Loucy (cell line): ENCODE results near the gene ARHGAP6.

Experiments
- H2AFZ ChIP-seq: fragments of 200-600 bp; sonication (generic); 2 replicates; pipeline ENCODE4 v1.6.0; 2016; ENCODE audit warnings: antibody characterized with exemption, mild to moderate bottlenecking, low read length, moderate library complexity
- H3F3A ChIP-seq: fragments of 200-600 bp; 2 replicates; pipeline ENCODE4 v1.6.0; 2016; ENCODE audit warnings: antibody characterized with exemption, low read depth, mild to moderate bottlenecking
- H3K27me3 ChIP-seq: fragments of 200-600 bp; sonication (generic); 2 replicates; pipeline ENCODE4 v1.6.1; 2014; ENCODE audit warnings: low read length, mild to moderate bottlenecking; ENCODE audit not compliant: insufficient read depth, poor library complexity, severe bottlenecking
- H3K36me3 ChIP-seq: fragments of 200-600 bp; sonication (generic); 2 replicates; pipeline ENCODE4 v1.6.1; 2016; ENCODE audit warnings: low read length; ENCODE audit not compliant: insufficient read depth
- H3K4me1 ChIP-seq: fragments of 200-600 bp; sonication (generic); 2 replicates; pipeline ENCODE4 v1.5.1; 2014; ENCODE audit warnings: low read length, mild to moderate bottlenecking; ENCODE audit not compliant: insufficient read depth, poor library complexity, severe bottlenecking
- H3K4me2 ChIP-seq: fragments of 200-600 bp; sonication (generic); 2 replicates; pipeline ENCODE4 v1.6.0; 2014; ENCODE audit warnings: antibody characterized with exemption, low read length, low read depth, mild to moderate bottlenecking; ENCODE audit not compliant: poor library complexity, severe bottlenecking
- H3K4me3 ChIP-seq: fragments of 200-600 bp; sonication (generic); 2 replicates; pipeline ENCODE4 v1.5.1; 2014; ENCODE audit warnings: low read length, mild to moderate bottlenecking, mixed read lengths; ENCODE audit not compliant: poor library complexity, severe bottlenecking
- H3K79me2 ChIP-seq: fragments of 200-600 bp; sonication (generic); 2 replicates; pipeline ENCODE4 v1.6.1; 2014; ENCODE audit warnings: low read length; ENCODE audit not compliant: insufficient read depth
- H3K9ac ChIP-seq: fragments of 200-600 bp; sonication (generic); 2 replicates; pipeline ENCODE4 v1.6.0; 2014; ENCODE audit warnings: mild to moderate bottlenecking, low read depth, low read length, moderate library complexity; ENCODE audit not compliant: poor library complexity, severe bottlenecking
- H3K9me2 ChIP-seq: fragments of 200-600 bp; sonication (generic); replicated peaks from 2 replicates; pipeline ENCODE4 v1.6.1; 2016; ENCODE audit warnings: low read depth, low read length, mixed read lengths
- H3K9me3 ChIP-seq: fragments of 200-600 bp; sonication (generic); 2 replicates; pipeline ENCODE4 v1.6.1; 2014; ENCODE audit warnings: mild to moderate bottlenecking, antibody characterized with exemption, low read length, low read depth; ENCODE audit not compliant: insufficient read depth
- H4K20me1 ChIP-seq: fragments of 200-600 bp; sonication (generic); 2 replicates; pipeline ENCODE4 v1.6.0; 2014; ENCODE audit warnings: antibody characterized with exemption, low read length, mild to moderate bottlenecking; ENCODE audit not compliant: insufficient read depth, poor library complexity, severe bottlenecking
- EZH2phosphoT487 ChIP-seq: fragments of 200-600 bp; IDR thresholded peaks from 2 replicates; pipeline ENCODE4 v1.6.1; 2018; ENCODE audit warnings: antibody characterized with exemption, mild to moderate bottlenecking, moderate library complexity, borderline replicate concordance
- TF ChIP-seq, protein P1 (sequence below): fragments of 200-600 bp; sonication (generic); conservative IDR thresholded peaks from 2 replicates; pipeline ENCODE4 v1.5.1; 2014; ENCODE audit warnings: mild to moderate bottlenecking, antibody characterized with exemption, low read length

Gene ARHGAP6

DNA sequence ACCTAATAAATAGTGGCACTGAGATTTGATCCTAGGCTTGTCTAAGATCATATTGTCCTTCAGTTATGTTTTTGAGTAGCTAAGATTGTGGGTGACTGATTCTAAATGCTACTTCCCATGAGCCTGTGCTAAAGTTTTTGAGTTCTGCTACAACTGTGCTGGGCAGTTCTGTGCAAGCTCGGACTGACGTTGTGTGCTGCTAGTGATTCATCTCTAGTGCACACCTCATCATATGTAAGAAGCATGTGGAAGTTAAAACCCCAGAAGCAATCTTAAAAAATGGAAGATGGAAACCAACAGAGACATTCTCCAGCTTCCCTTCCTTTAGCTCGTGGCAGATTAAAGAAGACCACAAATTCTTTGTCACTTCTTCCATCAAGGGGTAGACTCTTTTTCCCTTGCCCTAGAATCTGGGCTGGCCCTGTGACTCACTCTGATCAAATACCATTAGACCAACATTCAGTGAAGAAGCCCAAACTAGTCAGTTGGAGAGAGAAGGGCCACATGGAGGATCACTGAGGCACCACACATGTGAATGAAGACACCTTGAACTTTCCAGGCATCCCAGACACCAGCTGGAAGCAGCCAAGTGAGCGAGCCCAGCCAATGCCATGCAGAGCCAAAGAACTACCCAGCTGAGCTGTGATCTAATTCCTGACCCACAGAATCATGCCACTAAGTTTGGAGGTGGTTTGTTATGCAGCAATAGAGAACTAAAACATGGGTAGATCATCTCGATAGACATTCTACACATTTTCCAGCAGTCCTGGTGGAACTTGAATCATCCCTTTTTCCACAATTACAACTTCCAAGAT is 16.8 kb downstream of the ARHGAP6 start:
- no peak overlapping the region for H2AFZ ChIP-seq
- no peaks in the 10 kb centered on the region for H3K36me3 ChIP-seq
- no peaks in the 10 kb centered on the region for H3K4me1 ChIP-seq
- no peak overlapping the region for H3K9ac ChIP-seq
- H3K4me2 ChIP-seq = no peak overlapping the region
- no peaks in the 10 kb centered on the region for H3K79me2 ChIP-seq
- H3F3A ChIP-seq = no peaks in the 10 kb centered on the region
- TF ChIP-seq, protein P1, sequence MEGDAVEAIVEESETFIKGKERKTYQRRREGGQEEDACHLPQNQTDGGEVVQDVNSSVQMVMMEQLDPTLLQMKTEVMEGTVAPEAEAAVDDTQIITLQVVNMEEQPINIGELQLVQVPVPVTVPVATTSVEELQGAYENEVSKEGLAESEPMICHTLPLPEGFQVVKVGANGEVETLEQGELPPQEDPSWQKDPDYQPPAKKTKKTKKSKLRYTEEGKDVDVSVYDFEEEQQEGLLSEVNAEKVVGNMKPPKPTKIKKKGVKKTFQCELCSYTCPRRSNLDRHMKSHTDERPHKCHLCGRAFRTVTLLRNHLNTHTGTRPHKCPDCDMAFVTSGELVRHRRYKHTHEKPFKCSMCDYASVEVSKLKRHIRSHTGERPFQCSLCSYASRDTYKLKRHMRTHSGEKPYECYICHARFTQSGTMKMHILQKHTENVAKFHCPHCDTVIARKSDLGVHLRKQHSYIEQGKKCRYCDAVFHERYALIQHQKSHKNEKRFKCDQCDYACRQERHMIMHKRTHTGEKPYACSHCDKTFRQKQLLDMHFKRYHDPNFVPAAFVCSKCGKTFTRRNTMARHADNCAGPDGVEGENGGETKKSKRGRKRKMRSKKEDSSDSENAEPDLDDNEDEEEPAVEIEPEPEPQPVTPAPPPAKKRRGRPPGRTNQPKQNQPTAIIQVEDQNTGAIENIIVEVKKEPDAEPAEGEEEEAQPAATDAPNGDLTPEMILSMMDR = no peak
- TF ChIP-seq EZH2phosphoT487 = no peak
- H3K9me2 ChIP-seq = no peaks in the 10 kb centered on the region
- no peak overlapping the region for H3K4me3 ChIP-seq
- no peaks in the 10 kb centered on the region for H3K9me3 ChIP-seq
- H4K20me1 ChIP-seq = no peaks in the 10 kb centered on the region
- no peaks in the 10 kb centered on the region for H3K27me3 ChIP-seq

DNA sequence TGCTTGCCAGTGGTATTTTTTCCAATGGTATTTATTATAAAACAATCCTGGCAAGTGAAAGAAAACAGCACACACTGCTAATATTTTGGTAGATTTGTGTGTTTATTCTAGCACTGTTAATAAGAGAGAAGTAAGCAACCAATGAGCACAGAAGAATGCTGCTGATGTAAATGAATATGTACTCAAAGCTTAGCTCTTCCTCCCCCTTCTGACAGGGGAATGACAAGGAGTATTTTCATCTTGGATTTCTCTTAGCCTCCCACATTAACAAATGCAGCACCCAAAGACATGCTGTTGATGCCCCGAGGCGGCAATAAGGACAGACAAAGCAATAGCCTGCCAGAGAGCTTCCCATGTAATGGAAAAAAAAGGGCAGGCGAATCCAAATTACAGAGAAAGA is 18.6 kb downstream of the ARHGAP6 start:
- TF ChIP-seq, protein P1 = no peak
- TF ChIP-seq EZH2phosphoT487 = no peak
- H3K27me3 ChIP-seq = no peaks in the 10 kb centered on the region

DNA sequence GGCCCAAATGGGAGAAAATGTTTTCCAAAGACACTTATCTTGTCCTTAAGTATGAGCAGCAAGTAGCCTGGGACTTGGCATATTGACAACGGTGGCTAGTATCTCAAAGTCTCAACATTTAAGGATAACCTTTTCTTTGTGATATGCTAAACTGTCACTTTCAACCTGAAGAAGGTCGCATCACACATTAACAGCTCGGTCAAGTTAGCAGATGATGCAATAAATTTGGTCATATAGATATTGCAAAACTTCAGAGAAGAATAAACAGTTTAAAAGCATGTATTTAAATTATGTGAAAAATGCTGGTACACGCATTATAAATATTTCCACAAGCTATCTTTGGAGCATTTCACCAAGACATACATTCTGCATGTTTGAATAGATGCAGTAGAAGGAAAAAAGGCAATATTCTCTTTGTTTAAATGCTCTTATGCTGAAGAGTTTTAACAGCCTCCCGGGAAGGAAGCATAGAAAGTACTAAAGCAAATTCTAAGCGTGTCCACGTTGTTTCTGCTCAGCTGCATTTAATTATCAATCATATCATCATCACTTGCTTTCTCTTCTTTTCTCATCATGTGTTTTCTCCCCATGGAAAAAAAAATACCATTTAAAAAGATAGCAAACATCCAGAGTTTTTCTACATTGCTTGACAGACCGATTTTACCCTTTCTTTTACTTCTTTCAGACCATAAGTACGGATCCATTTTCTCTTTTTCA is 24.2 kb downstream of the ARHGAP6 start:
- Histone ChIP-seq H3F3A (no peaks in the 10 kb centered on the region), H3K9me2 (no peaks in the 10 kb centered on the region)
- TF ChIP-seq, protein P1 = no peak
- no peak for TF ChIP-seq EZH2phosphoT487

More for the DNA sequence above, 18.6 kb downstream of the ARHGAP6 start:
- H3K9ac ChIP-seq = no peak overlapping the region
- H3K4me2 ChIP-seq = no peak overlapping the region
- no peaks in the 10 kb centered on the region for H3K4me1 ChIP-seq
- H3K9me2 ChIP-seq = no peaks in the 10 kb centered on the region
- H3K36me3 ChIP-seq = no peaks in the 10 kb centered on the region
- no peaks in the 10 kb centered on the region for H3K79me2 ChIP-seq
- no peak overlapping the region for H2AFZ ChIP-seq
- H3K9me3 ChIP-seq = no peaks in the 10 kb centered on the region
- no peaks in the 10 kb centered on the region for H3F3A ChIP-seq
- H3K4me3 ChIP-seq = no peak overlapping the region
- H4K20me1 ChIP-seq = no peaks in the 10 kb centered on the region

More for the DNA sequence above, 24.2 kb downstream of the ARHGAP6 start:
- H3K9ac ChIP-seq = no peak overlapping the region
- no peak overlapping the region for H3K4me2 ChIP-seq
- no peaks in the 10 kb centered on the region for H4K20me1 ChIP-seq
- no peaks in the 10 kb centered on the region for H3K4me1 ChIP-seq
- H3K27me3 ChIP-seq = no peaks in the 10 kb centered on the region
- H3K9me3 ChIP-seq = no peaks in the 10 kb centered on the region
- no peak overlapping the region for H3K4me3 ChIP-seq
- H3K36me3 ChIP-seq = no peaks in the 10 kb centered on the region
- H3K79me2 ChIP-seq = no peaks in the 10 kb centered on the region
- no peak overlapping the region for H2AFZ ChIP-seq
